Mammary microvascular endothelial cell (primary cell): ENCODE measurements around the gene KLRC1. TPM values are rescaled to one million over a fixed set of nuclear protein-coding genes. Genes with fewer than 3 reads are reported as not detected.

ENCODE experiments used
- total RNA-seq: library from RNA; depleted of rRNA; stranded (reverse); fragments of >200 nt; gene quantifications from 2 replicates; pipeline ENCODE4 v1.2.3, GENCODE V29; 2015

The KLRC1 gene
- not detected in 2 replicates for total RNA-seq

GRCh38 chr12:10453156-10453555 lies at the start of gene KLRC1:
Gene KLRC1, minus strand, starts transcription at chr12:10453377. Its CDS starts 2,221 bp downstream, at chr12:10451156.

GRCh38 chr12:10435816-10436215 lies 17.4 kb downstream of the KLRC1 start, which contains the start of gene KLRC2:
Gene KLRC2, minus strand, starts transcription at chr12:10436010. Its CDS starts 24 bp downstream, at chr12:10435986.

GRCh38 chr12:10420334-10420733 lies 32.8 kb downstream of the KLRC1 start, which contains the start of gene KLRC3:
Gene KLRC3, minus strand, starts transcription at chr12:10420595. Its CDS starts 45 bp downstream, at chr12:10420550.

GRCh38 chr12:10409392-10409791 lies 43.8 kb downstream of the KLRC1 start, which contains the start of gene KLRC4:
Gene KLRC4, minus strand, starts transcription at chr12:10409757. Its CDS starts 182 bp downstream, at chr12:10409575.

Other genes with a start within 250 kb of the KLRC1 start
- 27.2 and 29.2 TPM in 2 replicates for gene GABARAPL1, start 240.5 kb downstream of the KLRC1 start, total RNA-seq
- gene KLRD1, start 145.5 kb downstream of the KLRC1 start, total RNA-seq, result not detected in 2 replicates
- not detected in 2 replicates for gene KLRK1, start 63.3 kb downstream of the KLRC1 start, total RNA-seq
- gene KLRC4, start 43.6 kb downstream of the KLRC1 start, total RNA-seq, result not detected in 2 replicates
- gene KLRC3, start 32.8 kb downstream of the KLRC1 start, total RNA-seq, result not detected in 2 replicates
- not detected in 2 replicates for gene KLRC2, start 17.4 kb downstream of the KLRC1 start, total RNA-seq
- gene EIF2S3B, start 52.5 kb upstream of the KLRC1 start, total RNA-seq, result 0.59 and 0.67 TPM in 2 replicates
- 21.0 and 21.1 TPM in 2 replicates for gene MAGOHB, start 160.2 kb upstream of the KLRC1 start, total RNA-seq
- 7.3 and 9.6 TPM in 2 replicates for gene STYK1, start 220.7 kb upstream of the KLRC1 start, total RNA-seq